Eye (tissue), 1 donor: ENCODE results near the gene ASPN.

Experiments used
- DNase-seq: peaks from one replicate; pipeline ENCODE4 v3.0.0-alpha.2; 2015

ASPN gene

GRCh38 chr9:92406477-92406876 lies 75.8 kb downstream of the ASPN start:
- no peak for DNase-seq
